ENCODE data around the gene ZNF385D. TPM values are rescaled to one million over a fixed set of nuclear protein-coding genes. Genes with fewer than 3 reads are reported as not detected.

ZNF385D gene
- total and polyA plus RNA-seq, 4 donors, result 0.08 to 0.50 (median 0.09) TPM

- no peak overlapping the region for H3K27ac ChIP-seq (ENCODE audit: low read depth in 1 of 2, low read length in 2 of 2)
- H3K9me3 ChIP-seq (ENCODE audit: control insufficient read depth in 4 of 4, low read length in 3 of 4), result no peaks in the 10 kb centered on the region
- H3K27me3 ChIP-seq (ENCODE audit: control insufficient read depth in 4 of 4, insufficient read depth in 4 of 4, low read length in 3 of 4), result no peaks in the 10 kb centered on the region
- H3K4me1 ChIP-seq (ENCODE audit: control insufficient read depth in 4 of 4, insufficient read depth in 4 of 4, low read length in 3 of 4), result no peaks in the 10 kb centered on the region
- DNase-seq (ENCODE audit: low spot score), result no peak
- no peak overlapping the region for H3K9ac ChIP-seq (ENCODE audit: low read depth in 1 of 2, low read length in 2 of 2)
- TF ChIP-seq JUND (IDR thresholded peaks at IDR 0.05), result no peak
- TF ChIP-seq, protein P1, sequence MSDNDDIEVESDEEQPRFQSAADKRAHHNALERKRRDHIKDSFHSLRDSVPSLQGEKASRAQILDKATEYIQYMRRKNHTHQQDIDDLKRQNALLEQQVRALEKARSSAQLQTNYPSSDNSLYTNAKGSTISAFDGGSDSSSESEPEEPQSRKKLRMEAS (IDR thresholded peaks at IDR 0.05), result no peak
- TF ChIP-seq CTCF (IDR thresholded peaks at IDR 0.05; ENCODE audit: low read depth, low read length, missing input control), result no peak
- no peak for TF ChIP-seq TAF1 (conservative IDR thresholded peaks at IDR 0.05)
- TF ChIP-seq, protein P2, sequence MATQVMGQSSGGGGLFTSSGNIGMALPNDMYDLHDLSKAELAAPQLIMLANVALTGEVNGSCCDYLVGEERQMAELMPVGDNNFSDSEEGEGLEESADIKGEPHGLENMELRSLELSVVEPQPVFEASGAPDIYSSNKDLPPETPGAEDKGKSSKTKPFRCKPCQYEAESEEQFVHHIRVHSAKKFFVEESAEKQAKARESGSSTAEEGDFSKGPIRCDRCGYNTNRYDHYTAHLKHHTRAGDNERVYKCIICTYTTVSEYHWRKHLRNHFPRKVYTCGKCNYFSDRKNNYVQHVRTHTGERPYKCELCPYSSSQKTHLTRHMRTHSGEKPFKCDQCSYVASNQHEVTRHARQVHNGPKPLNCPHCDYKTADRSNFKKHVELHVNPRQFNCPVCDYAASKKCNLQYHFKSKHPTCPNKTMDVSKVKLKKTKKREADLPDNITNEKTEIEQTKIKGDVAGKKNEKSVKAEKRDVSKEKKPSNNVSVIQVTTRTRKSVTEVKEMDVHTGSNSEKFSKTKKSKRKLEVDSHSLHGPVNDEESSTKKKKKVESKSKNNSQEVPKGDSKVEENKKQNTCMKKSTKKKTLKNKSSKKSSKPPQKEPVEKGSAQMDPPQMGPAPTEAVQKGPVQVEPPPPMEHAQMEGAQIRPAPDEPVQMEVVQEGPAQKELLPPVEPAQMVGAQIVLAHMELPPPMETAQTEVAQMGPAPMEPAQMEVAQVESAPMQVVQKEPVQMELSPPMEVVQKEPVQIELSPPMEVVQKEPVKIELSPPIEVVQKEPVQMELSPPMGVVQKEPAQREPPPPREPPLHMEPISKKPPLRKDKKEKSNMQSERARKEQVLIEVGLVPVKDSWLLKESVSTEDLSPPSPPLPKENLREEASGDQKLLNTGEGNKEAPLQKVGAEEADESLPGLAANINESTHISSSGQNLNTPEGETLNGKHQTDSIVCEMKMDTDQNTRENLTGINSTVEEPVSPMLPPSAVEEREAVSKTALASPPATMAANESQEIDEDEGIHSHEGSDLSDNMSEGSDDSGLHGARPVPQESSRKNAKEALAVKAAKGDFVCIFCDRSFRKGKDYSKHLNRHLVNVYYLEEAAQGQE (IDR thresholded peaks at IDR 0.05), result no peak
- TF ChIP-seq SP1 (IDR thresholded peaks at IDR 0.05), result no peak
- TF ChIP-seq HNF4A (conservative IDR thresholded peaks at IDR 0.05), result no peak
- no peak for TF ChIP-seq YY1 (IDR thresholded peaks at IDR 0.05)
- TF ChIP-seq, protein P3, sequence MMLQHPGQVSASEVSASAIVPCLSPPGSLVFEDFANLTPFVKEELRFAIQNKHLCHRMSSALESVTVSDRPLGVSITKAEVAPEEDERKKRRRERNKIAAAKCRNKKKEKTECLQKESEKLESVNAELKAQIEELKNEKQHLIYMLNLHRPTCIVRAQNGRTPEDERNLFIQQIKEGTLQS (IDR thresholded peaks at IDR 0.05), result no peak
- no peak for TF ChIP-seq HNF4G (IDR thresholded peaks at IDR 0.05)
- TF ChIP-seq NR2F2 (IDR thresholded peaks at IDR 0.05), result no peak
- TF ChIP-seq FOXA2 (IDR thresholded peaks at IDR 0.05), result no peak
- TF ChIP-seq GABPA (IDR thresholded peaks at IDR 0.05 in 1 of 2, conservative IDR thresholded peaks at IDR 0.05 in 1 of 2), result no peak
- TF ChIP-seq RAD21 (IDR thresholded peaks at IDR 0.05), result no peak
- TF ChIP-seq, protein P4, sequence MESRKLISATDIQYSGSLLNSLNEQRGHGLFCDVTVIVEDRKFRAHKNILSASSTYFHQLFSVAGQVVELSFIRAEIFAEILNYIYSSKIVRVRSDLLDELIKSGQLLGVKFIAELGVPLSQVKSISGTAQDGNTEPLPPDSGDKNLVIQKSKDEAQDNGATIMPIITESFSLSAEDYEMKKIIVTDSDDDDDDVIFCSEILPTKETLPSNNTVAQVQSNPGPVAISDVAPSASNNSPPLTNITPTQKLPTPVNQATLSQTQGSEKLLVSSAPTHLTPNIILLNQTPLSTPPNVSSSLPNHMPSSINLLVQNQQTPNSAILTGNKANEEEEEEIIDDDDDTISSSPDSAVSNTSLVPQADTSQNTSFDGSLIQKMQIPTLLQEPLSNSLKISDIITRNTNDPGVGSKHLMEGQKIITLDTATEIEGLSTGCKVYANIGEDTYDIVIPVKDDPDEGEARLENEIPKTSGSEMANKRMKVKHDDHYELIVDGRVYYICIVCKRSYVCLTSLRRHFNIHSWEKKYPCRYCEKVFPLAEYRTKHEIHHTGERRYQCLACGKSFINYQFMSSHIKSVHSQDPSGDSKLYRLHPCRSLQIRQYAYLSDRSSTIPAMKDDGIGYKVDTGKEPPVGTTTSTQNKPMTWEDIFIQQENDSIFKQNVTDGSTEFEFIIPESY (IDR thresholded peaks at IDR 0.05), result no peak
- no peak for TF ChIP-seq FOXA1 (IDR thresholded peaks at IDR 0.05)
- no peaks in the 10 kb centered on the region for H3K36me3 ChIP-seq (ENCODE audit: control insufficient read depth in 4 of 4, insufficient read depth in 3 of 4, low read depth in 1 of 4, low read length in 3 of 4)
- no peak overlapping the region for H3K4me3 ChIP-seq (ENCODE audit: low read depth in 1 of 3, low read length in 3 of 3)
Observed at GRCh38 chr3:21477541-21478288, 273.3 kb downstream of the ZNF385D start.

Data from liver (tissue), 9 donors.